GM12801 (cell line): ENCODE data around the gene ZDHHC4.

Experiments used
- CTCF ChIP-seq: IDR thresholded peaks from one replicate; pipeline ENCODE4 v1.5.1; 2011; ENCODE audit warnings: control low read depth; ENCODE audit not compliant: insufficient read length; ENCODE audit errors: extremely low read depth

Gene ZDHHC4

DNA sequence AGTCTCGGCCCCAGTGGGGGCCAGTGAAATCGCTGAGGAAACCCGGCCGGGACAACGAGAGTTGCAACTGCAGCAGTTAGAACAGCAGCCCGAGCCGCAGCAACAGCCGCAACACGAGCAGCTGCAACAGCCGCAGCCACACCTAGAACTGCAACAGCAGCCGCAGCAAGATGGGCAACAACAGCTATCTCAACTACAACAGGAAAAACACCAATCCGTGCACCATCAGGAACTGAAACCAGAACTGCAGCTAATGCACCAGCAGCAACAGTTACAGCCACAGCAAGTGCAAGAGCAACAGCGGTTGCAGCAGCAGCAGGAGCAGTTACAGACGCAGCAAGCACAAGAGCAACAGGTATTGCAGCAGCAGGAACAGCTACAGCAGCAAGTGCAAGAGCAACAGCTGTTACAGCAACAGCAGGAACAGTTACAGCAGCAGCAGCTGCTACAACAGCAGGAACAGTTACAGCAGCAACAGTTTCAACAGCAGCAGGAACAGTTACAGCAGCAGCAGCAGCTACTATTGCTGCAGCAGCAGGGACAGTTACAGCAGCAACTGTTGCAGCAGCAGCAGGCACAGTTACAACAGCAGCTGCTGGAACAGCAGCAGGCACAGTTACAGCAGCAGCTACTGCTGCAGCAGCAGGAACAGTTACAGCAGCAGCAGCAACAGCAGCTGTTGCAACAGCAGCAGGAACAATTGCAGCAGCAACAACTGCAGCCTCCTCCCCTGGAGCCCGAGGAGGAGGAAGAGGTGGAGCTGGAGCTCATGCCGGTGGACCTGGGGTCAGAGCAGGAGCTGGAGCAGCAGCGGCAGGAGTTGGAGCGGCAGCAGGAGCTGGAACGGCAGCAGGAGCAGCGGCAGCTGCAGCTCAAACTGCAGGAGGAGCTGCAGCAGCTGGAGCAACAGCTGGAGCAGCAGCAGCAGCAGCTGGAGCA lies 44.2 kb downstream of the ZDHHC4 start:
- TF ChIP-seq CTCF, result no peak

- no peak for TF ChIP-seq CTCF
Measured at GRCh38 chr7:6622134-6622710, 45.0 kb downstream of the ZDHHC4 start.

GRCh38 chr7:6623589-6624245 lies 46.5 kb downstream of the ZDHHC4 start:
- TF ChIP-seq CTCF, result no peak

GRCh38 chr7:6624246-6624611 lies 47.0 kb downstream of the ZDHHC4 start:
- no peak for TF ChIP-seq CTCF

DNA sequence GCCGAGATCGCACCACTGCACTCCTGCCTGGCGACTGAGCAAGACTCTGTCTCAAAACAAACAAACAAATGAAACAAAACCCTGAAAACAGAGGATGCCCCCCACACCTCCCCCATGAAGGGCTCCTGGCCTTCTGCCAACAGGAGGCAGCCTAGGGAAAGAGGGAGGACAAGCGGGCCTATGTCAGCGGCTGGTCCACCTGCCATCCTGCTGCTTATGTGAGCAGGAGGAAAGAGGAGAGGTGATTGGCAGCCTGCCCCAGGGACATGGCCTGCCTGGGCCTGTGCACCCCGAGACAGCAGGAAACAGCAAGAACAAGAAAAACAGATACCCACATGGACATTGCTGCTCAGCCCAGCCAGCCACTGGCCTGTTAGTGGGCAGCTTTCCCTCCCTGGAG lies 50.8 kb downstream of the ZDHHC4 start:
- no peak for TF ChIP-seq CTCF

GRCh38 chr7:6630007-6630849 lies 53.0 kb downstream of the ZDHHC4 start:
- no peak for TF ChIP-seq CTCF

GRCh38 chr7:6631605-6632004 lies 54.4 kb downstream of the ZDHHC4 start:
- TF ChIP-seq CTCF, result no peak
